Smooth muscle cell of the coronary artery (primary cell): ENCODE results near the gene IRS1. TPM values are rescaled to one million over a fixed set of nuclear protein-coding genes. Genes with fewer than 3 reads are reported as not detected.

Source experiments
- total RNA-seq: library from RNA; depleted of rRNA; stranded (reverse); fragments of >200 nt; gene quantifications from 2 replicates; pipeline ENCODE4 v1.2.3, GENCODE V29; 2014; ENCODE audit warnings: low replicate concordance

Gene IRS1
- 3.5 and 6.9 TPM in 2 replicates for total RNA-seq

DNA sequence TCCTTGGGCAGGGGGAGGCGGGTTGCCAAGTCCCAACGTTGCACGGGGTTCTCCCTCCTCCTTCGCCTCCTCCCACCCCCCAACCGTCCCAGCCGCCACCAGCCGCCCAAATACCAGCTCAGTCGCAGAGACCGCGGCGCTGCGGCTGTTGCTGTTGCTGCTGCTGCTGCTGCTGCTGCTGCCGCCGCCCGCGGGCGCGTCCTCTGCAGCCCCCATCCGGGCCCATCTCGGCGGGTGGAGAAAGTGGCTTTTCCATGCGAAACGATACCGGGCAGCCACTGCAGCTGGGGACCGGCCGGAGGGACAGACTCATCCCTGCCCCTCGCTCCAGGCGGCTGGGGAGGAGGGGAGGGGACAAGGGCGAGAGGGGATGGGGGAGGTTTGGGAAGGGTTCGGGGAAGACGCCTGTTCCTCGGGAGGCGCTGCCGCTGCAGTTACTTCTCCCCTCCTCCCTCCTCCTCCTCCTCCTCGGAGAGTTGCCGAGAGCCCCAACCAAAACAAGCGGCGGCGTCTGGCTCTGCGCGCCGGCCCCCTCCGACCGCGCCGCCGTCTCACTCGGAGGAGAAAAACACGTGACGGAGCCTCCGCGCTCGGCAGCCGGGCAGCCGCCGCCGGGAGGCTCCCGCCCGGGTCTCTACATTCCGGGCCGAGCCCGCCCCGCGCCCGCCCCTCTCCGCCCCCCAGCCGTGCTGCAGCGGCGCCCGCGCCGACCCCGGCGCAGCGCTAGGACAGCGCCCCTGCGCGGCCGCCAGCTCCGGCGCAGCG lies at the start of gene IRS1:
IRS1 (minus strand) TSS at position 610 of the 765 bp plus-strand sequence. CDS start 1,082 bp downstream, outside the sequence.

DNA sequence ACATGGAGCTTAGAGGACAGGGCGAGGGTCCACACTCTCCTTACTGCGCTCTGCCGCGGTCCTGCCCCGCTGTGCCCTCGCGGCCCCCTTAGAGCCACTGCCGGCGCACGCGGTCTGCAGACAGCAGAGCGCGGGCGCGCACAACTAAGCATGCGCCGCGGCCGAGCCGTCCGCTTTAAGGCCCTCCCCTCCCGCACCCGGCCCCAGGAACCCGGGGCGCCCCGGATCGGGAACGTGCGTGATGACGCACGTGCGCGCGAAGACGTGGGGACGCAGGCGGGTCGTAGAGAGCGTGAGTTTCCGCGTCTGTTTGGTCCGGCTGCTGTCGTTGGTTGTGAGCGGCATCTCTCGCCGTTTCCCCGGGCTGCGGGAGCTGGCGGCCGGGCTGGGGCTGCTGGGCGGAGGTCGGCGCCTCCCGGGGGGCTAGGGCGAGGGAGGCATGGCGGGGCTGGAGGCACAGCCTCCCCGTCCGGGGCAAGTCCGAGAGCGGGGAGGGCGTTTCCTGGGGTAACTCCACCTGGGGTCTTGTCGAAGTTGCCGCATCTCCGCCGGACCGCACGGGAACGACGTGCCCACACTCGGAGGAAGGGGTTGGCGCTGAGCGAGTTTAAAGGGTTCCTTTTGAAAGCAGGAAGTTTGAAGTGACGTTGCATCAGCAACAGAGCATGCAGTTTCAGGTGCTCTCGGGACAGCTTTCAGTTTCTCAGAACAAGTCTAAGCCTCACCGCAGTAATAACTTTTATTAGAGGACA lies 36.4 kb upstream of the IRS1 start, which contains the start of gene RHBDD1:
RHBDD1 (plus strand) TSS at position 259 of the 752 bp plus-strand sequence. CDS start 28,640 bp downstream, outside the sequence.

Other genes with a start within 250 kb of the IRS1 start
- 18.1 and 79.3 TPM in 2 replicates for gene RHBDD1, start 36.2 kb upstream of the IRS1 start, total RNA-seq